HG03558 (cell line): ENCODE data around the gene GSDMA.
"Not testable (repeated sequence)": the region's sequence is repeated elsewhere in the genome, so short reads cannot be mapped to it uniquely, and the experiment has no call there.

Source experiments
- ATAC-seq: cut with Tn5 transposase; IDR thresholded peaks from one replicate; pipeline ENCODE4 v1.9.1; 2021; ENCODE audit warnings: moderate number of reproducible peaks; ENCODE audit not compliant: unreplicated experiment; ENCODE audit errors: extremely low read depth

The GSDMA gene

GRCh38 chr17:39988206-39988810, 25.5 kb downstream of the GSDMA start:
- ATAC-seq = no peak

GRCh38 chr17:39994448-39994847, 31.6 kb downstream of the GSDMA start:
- no peak for ATAC-seq

GRCh38 chr17:39995438-39995837, 32.6 kb downstream of the GSDMA start:
- no peak for ATAC-seq

GRCh38 chr17:39996162-39996561, 33.4 kb downstream of the GSDMA start:
- ATAC-seq = no peak

- no peak for ATAC-seq
Measured at GRCh38 chr17:39996800-39997199, 34.0 kb downstream of the GSDMA start.

- ATAC-seq = no peak
Measured at GRCh38 chr17:39997543-39997942, 34.7 kb downstream of the GSDMA start.

GRCh38 chr17:39999067-39999466, 36.3 kb downstream of the GSDMA start:
- ATAC-seq = no peak

GRCh38 chr17:40000161-40000560, 37.4 kb downstream of the GSDMA start:
- no peak for ATAC-seq

GRCh38 chr17:40001335-40001734, 38.5 kb downstream of the GSDMA start:
- ATAC-seq = not testable (repeated sequence)

- no peak for ATAC-seq
Measured at GRCh38 chr17:40004072-40004471, 41.3 kb downstream of the GSDMA start.

GRCh38 chr17:40004712-40005111, 41.9 kb downstream of the GSDMA start:
- ATAC-seq = no peak

- no peak for ATAC-seq
Measured at GRCh38 chr17:40005520-40005919, 42.7 kb downstream of the GSDMA start.

- ATAC-seq = not testable (repeated sequence)
Measured at GRCh38 chr17:40010946-40011500, 48.2 kb downstream of the GSDMA start.

- ATAC-seq = not testable (repeated sequence)
Measured at GRCh38 chr17:40012017-40012647, 49.3 kb downstream of the GSDMA start.

- ATAC-seq = no peak
Measured at GRCh38 chr17:40014375-40014980, 51.7 kb downstream of the GSDMA start.

GRCh38 chr17:40015005-40015997, 52.5 kb downstream of the GSDMA start, which contains the start of gene CSF3:
TSS of gene CSF3 (plus strand) at chr17:40015440. CDS start at chr17:40015475, 35 bp downstream.
- ATAC-seq = no peak

GRCh38 chr17:40015998-40016985, 53.5 kb downstream of the GSDMA start:
- ATAC-seq = no peak

GRCh38 chr17:40017422-40018080, 54.7 kb downstream of the GSDMA start:
- no peak for ATAC-seq
